Liver (tissue), 9 donors: ENCODE data around the gene GEMIN5. TPM values are rescaled to one million over a fixed set of nuclear protein-coding genes. Genes with fewer than 3 reads are reported as not detected.

Experiments used
- DNase-seq: peaks from one replicate; pipeline ENCODE4 v3.0.0-alpha.2; 2017; ENCODE audit warnings: low spot score
- H3K27ac ChIP-seq, 2 donors: one replicate each; pipeline ENCODE4 v1.7.0; 2013; ENCODE audit warnings: inconsistent platforms in 2 of 2, low read length in 2 of 2, control low read depth in 1 of 2, low read depth in 1 of 2, mild to moderate bottlenecking in 1 of 2
- H3K27me3 ChIP-seq, 4 donors: one replicate each; pipeline versions ENCODE4 v1.6.1 to v1.7.0; 2013; ENCODE audit warnings: low read length in 3 of 4, inconsistent platforms in 1 of 4, mild to moderate bottlenecking in 1 of 4, moderate library complexity in 1 of 4; ENCODE audit not compliant: control insufficient read depth in 4 of 4, insufficient read depth in 4 of 4
- H3K36me3 ChIP-seq, 4 donors: one replicate each; pipeline versions ENCODE4 v1.6.1 to v1.7.0; 2013; ENCODE audit warnings: low read length in 3 of 4, mild to moderate bottlenecking in 3 of 4, low read depth in 1 of 4, moderate library complexity in 1 of 4; ENCODE audit not compliant: control insufficient read depth in 4 of 4, insufficient read depth in 3 of 4
- H3K4me1 ChIP-seq, 4 donors: one replicate each; pipeline versions ENCODE4 v1.6.1 to v1.7.0; 2013; ENCODE audit warnings: low read length in 3 of 4, mild to moderate bottlenecking in 3 of 4, moderate library complexity in 1 of 4; ENCODE audit not compliant: control insufficient read depth in 4 of 4, insufficient read depth in 4 of 4
- H3K4me3 ChIP-seq, 3 donors: one replicate each; pipeline versions ENCODE4 v1.6.1 to v1.7.0; 2013; ENCODE audit warnings: low read length in 3 of 3, control low read depth in 1 of 3, low read depth in 1 of 3, mild to moderate bottlenecking in 1 of 3
- H3K9ac ChIP-seq, 2 donors: one replicate each; pipeline ENCODE4 v1.7.0; 2013; ENCODE audit warnings: low read length in 2 of 2, mild to moderate bottlenecking in 2 of 2, moderate library complexity in 2 of 2, control low read depth in 1 of 2, low read depth in 1 of 2
- H3K9me3 ChIP-seq, 4 donors: one replicate each; pipeline versions ENCODE4 v1.6.1 to v1.7.0; 2013; ENCODE audit warnings: low read length in 3 of 4; ENCODE audit not compliant: control insufficient read depth in 4 of 4
- CTCF ChIP-seq: fragments of 150-350 bp; IDR thresholded peaks from 2 replicates; pipeline ENCODE4 v1.5.1; 2017; ENCODE audit warnings: improper control_type of control experiment, low read depth, low read length; ENCODE audit not compliant: missing input control
- FOXA1 ChIP-seq: IDR thresholded peaks from 2 replicates; pipeline ENCODE4 v1.6.1; 2016; ENCODE audit warnings: antibody characterized with exemption
- GABPA ChIP-seq, 2 donors: IDR thresholded peaks in 1 of 2; conservative IDR thresholded peaks in 1 of 2; 2 replicates each; pipeline ENCODE4 v1.6.1; 2016; ENCODE audit warnings: antibody characterized with exemption in 2 of 2, mild to moderate bottlenecking in 1 of 2, moderate library complexity in 1 of 2
- HNF4A ChIP-seq, 2 donors: conservative IDR thresholded peaks; 2 replicates each; pipeline ENCODE4 v1.6.1; 2016; ENCODE audit warnings: antibody characterized with exemption in 2 of 2, mild to moderate bottlenecking in 2 of 2
- HNF4G ChIP-seq: IDR thresholded peaks from 2 replicates; pipeline ENCODE4 v1.6.1; 2016; ENCODE audit warnings: antibody characterized with exemption
- JUND ChIP-seq, 2 donors: IDR thresholded peaks; 2 replicates each; pipeline ENCODE4 v1.6.1; 2016; ENCODE audit warnings: antibody characterized with exemption in 2 of 2
- SP1 ChIP-seq: IDR thresholded peaks from 2 replicates; pipeline ENCODE4 v1.6.1; 2018; ENCODE audit warnings: antibody characterized with exemption, mild to moderate bottlenecking
- TAF1 ChIP-seq: conservative IDR thresholded peaks from 2 replicates; pipeline ENCODE4 v1.6.1; 2016; ENCODE audit warnings: antibody characterized with exemption, mild to moderate bottlenecking
- YY1 ChIP-seq: IDR thresholded peaks from 2 replicates; pipeline ENCODE4 v1.6.1; 2016; ENCODE audit warnings: antibody characterized with exemption, mild to moderate bottlenecking
- WGBS: extraction: QIAGEN DNeasy Blood & Tissue Kit; methylation state at CpG from one replicate; pipeline ENCODE4 v1.1.7; 2013; 5-methylcytosine and 5-hydroxymethylcytosine counted together
- polyA plus RNA-seq, 2 donors: library from polyadenylated mRNA; stranded (reverse) in 1 of 2; unstranded in 1 of 2; fragments of 200-250 nt in 1 of 2; fragments of >200 nt in 1 of 2; fragmentation: Nextera tagmentation in 1 of 2; extraction: Ambion mirVana in 1 of 2; gene quantifications; one replicate each; pipeline versions ENCODE4 v1.2.1 to v1.2.3, GENCODE V29; 2013 to 2015
- total RNA-seq, 2 donors: library from RNA; depleted of rRNA; stranded (reverse); fragments of >200 nt; gene quantifications; one replicate each; pipeline ENCODE4 v1.2.3, GENCODE V29; 2014
- donor health status: healthy.
- donor health status: healthy.
- donor health status: healthy.
- donor health status: healthy.
- donor health status: healthy.

The GEMIN5 gene
- total and polyA plus RNA-seq, 4 donors, result 3.0 to 10.3 (median 6.2) TPM

GRCh38 chr5:154860765-154861164 lies 77.2 kb downstream of the GEMIN5 start:
- H3K27me3 ChIP-seq, result no peaks in the 10 kb centered on the region

GRCh38 chr5:154860123-154860522 lies 77.9 kb downstream of the GEMIN5 start:
- Histone ChIP-seq H3K27ac (peak overlapping the region; percentile 90 to 93), H3K4me1 (peaks cover 4 to 27% (median 24%) of the 10 kb centered on the region in 4 donors)
- no peak for DNase-seq

More at GRCh38 chr5:154860765-154861164, 77.2 kb downstream of the GEMIN5 start:
- DNase-seq, result no peak
- TF ChIP-seq HNF4G (no peak), JUND (IDR thresholded peaks at IDR 0.05) (no peak)
- H3K4me1 ChIP-seq, result peaks cover 4 to 27% (median 24%) of the 10 kb centered on the region in 4 donors
- H3K27ac ChIP-seq, result peak overlapping the region in 1 of 2 donors; percentile 93
- H3K36me3 ChIP-seq, result peaks cover 0 to 8% (median 6%) of the 10 kb centered on the region in 4 donors
- no peaks in the 10 kb centered on the region for H3K9me3 ChIP-seq
- WGBS, result 50% methylated on average over 4 of the region's 4 CpGs
- H3K4me3 ChIP-seq, result no peak overlapping the region
- no peak overlapping the region for H3K9ac ChIP-seq

GRCh38 chr5:154858972-154859871 lies 78.8 kb downstream of the GEMIN5 start:
- no peak for TF ChIP-seq FOXA1
- no peak for TF ChIP-seq GABPA (IDR thresholded peaks at IDR 0.05 in 1 of 2, conservative IDR thresholded peaks at IDR 0.05 in 1 of 2)
- no peak for TF ChIP-seq YY1

More at GRCh38 chr5:154860123-154860522, 77.9 kb downstream of the GEMIN5 start:
- no peaks in the 10 kb centered on the region for H3K27me3 ChIP-seq
- no peak for TF ChIP-seq TAF1
- TF ChIP-seq HNF4G, result no peak
- no peak for TF ChIP-seq HNF4A (conservative IDR thresholded peaks at IDR 0.05)
- no peak for TF ChIP-seq SP1
- TF ChIP-seq CTCF, result no peak
- no peak for TF ChIP-seq YY1
- H3K36me3 ChIP-seq, result peaks cover 0 to 8% (median under 1%) of the 10 kb centered on the region in 4 donors
- 47% methylated on average over 5 of the region's 5 CpGs for WGBS
- no peaks in the 10 kb centered on the region for H3K9me3 ChIP-seq
- peak overlapping the region in 2 of 3 donors; percentile 27 to 75 for H3K4me3 ChIP-seq
- H3K9ac ChIP-seq, result peak overlapping the region in 1 of 2 donors; percentile 8

More at GRCh38 chr5:154858972-154859871, 78.8 kb downstream of the GEMIN5 start:
- Histone ChIP-seq H3K4me1 (peaks cover 4 to 27% (median 23%) of the 10 kb centered on the region in 4 donors), H3K9me3 (no peaks in the 10 kb centered on the region), H3K9ac (peak overlapping the region; percentile 40 to 97), H3K36me3 (peaks cover 0 to 8% (median 0%) of the 10 kb centered on the region in 4 donors), H3K4me3 (peak overlapping the region; percentile 59 to 84 (median 75)), H3K27ac (peak overlapping the region; percentile 90 to 93), H3K27me3 (no peaks in the 10 kb centered on the region)
- DNase-seq, result no peak
- WGBS, result 4% methylated on average over 26 of the region's 26 CpGs
